Measurements from ENCODE around the gene TMEM51. TPM values are rescaled to one million over a fixed set of nuclear protein-coding genes. Genes with fewer than 3 reads are reported as not detected.
A peak's percentile ranks its signal among the peaks of the same experiment; 100 is the strongest.
"Not testable (repeated sequence)": the region's sequence is repeated elsewhere in the genome, so short reads cannot be mapped to it uniquely, and the experiment has no call there.

TMEM51 gene
- total RNA-seq, 3 donors from 2014 or later: 1.6 to 26.3 (median 10.8) TPM

- intact Hi-C loops (cut with DNase I; ENCODE audit: low total_unique reads): no loop called here
- no peak for TF ChIP-seq POLR2A (IDR thresholded peaks at IDR 0.05)
- Histone ChIP-seq H3K4me1 (peaks cover 0 to 9% of the 10 kb centered on the region in 2 donors), H3K27ac (peak overlapping the region in 1 of 2 donors; percentile 35), H3K36me3 (no peaks in the 10 kb centered on the region), H3K27me3 (no peaks in the 10 kb centered on the region), H3K9me3 (no peaks in the 10 kb centered on the region), H3K4me3 (no peak overlapping the region)
- no peak for DNase-seq (ENCODE audit: low spot score in 2 of 2)
Observed at GRCh38 chr1:15173863-15174614, 20.5 kb downstream of the TMEM51 start.

GRCh38 chr1:15174615-15174983, 21.1 kb downstream of the TMEM51 start:
- no peaks in the 10 kb centered on the region for H3K27me3 ChIP-seq
- H3K27ac ChIP-seq: peak overlapping the region in 1 of 2 donors; percentile 35
- H3K4me1 ChIP-seq: peaks cover 0 to 9% of the 10 kb centered on the region in 2 donors
- no peak for TF ChIP-seq CTCF (IDR thresholded peaks at IDR 0.05)
- no peak for TF ChIP-seq POLR2A (IDR thresholded peaks at IDR 0.05)
- no peak for TF ChIP-seq POLR2AphosphoS5 (IDR thresholded peaks at IDR 0.05)
- H3K36me3 ChIP-seq: no peaks in the 10 kb centered on the region
- no peak overlapping the region for H3K4me3 ChIP-seq
- no peaks in the 10 kb centered on the region for H3K9me3 ChIP-seq
- DNase-seq (ENCODE audit: low spot score in 2 of 2): no peak
- intact Hi-C loops (cut with DNase I; ENCODE audit: low total_unique reads): no loop called here

GRCh38 chr1:15175324-15176094, 22.0 kb downstream of the TMEM51 start:
- H3K27ac ChIP-seq; H3K36me3 ChIP-seq; H3K4me1 ChIP-seq; H3K9me3 ChIP-seq; DNase-seq (ENCODE audit: low spot score in 2 of 2); H3K27me3 ChIP-seq; H3K4me3 ChIP-seq; intact Hi-C loops (cut with DNase I; ENCODE audit: low total_unique reads): not testable (repeated sequence)

DNA sequence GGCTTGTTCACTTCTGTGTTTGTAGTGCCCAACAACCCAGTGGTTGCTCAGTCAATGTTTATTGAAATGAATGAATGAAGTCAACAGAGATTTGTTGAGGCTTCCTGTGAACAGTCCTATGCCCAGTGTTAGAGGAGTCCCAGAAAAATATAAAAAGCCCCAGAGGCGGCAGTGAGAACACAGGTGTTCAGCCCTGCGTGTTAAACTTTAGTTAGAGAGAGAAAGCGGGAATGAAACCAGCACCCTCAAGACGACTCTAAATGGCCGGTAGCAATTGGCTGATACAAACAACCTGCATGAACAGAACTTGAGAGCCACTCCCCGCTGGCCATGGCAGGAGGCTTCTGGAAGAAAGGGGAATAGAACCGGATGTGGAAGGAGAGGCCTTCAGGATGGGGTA, 22.6 kb downstream of the TMEM51 start:
- no peak overlapping the region for H3K27ac ChIP-seq
- peaks cover 0 to 9% of the 10 kb centered on the region in 2 donors for H3K4me1 ChIP-seq
- no peaks in the 10 kb centered on the region for H3K9me3 ChIP-seq
- no peak overlapping the region for H3K4me3 ChIP-seq
- no peak for DNase-seq (ENCODE audit: low spot score in 2 of 2)
- no peaks in the 10 kb centered on the region for H3K27me3 ChIP-seq
- no peaks in the 10 kb centered on the region for H3K36me3 ChIP-seq
- TF ChIP-seq POLR2A (IDR thresholded peaks at IDR 0.05): no peak
- no peak for TF ChIP-seq CTCF (IDR thresholded peaks at IDR 0.05)
- TF ChIP-seq POLR2AphosphoS5 (IDR thresholded peaks at IDR 0.05): no peak
- intact Hi-C loops (cut with DNase I; ENCODE audit: low total_unique reads): no loop called here

DNA sequence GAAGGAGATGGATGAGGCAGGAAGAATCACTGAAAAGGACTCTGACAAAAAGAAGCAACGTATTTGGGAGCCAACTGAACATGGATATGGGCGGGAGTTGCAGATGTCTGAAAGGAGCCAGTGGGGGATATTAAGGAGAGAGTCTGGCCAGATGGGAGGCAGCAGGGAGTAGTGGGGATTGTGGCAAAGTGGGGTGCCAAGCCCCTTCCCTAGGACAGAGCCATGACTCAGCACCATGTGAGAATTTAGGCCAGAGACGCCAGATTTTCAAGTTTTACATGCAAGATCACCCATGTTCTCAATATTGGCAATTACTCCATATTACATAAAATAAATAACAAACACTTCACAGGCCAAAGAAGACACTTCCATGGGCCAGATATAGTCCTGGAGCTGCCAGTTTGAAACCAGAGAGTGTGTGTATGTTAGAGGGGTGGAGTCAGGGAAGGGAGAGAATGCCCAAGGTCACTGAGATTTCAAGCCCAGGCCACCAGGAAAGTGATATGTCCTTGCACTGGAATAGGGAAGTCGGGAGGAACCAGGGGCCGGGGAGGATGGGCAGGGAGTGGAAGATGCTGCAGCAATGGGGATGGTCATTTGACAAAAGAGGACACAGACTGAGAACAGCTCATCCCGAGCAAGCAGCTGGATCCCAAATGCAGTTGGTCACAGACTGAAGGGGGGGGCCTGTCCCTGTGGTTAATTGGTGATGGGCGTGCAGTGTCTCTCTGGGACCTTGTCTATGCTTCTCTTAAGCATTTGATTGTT, 23.5 kb downstream of the TMEM51 start:
- TF ChIP-seq CTCF (IDR thresholded peaks at IDR 0.05): no peak
- TF ChIP-seq POLR2AphosphoS5 (IDR thresholded peaks at IDR 0.05): no peak
- no peak for TF ChIP-seq POLR2A (IDR thresholded peaks at IDR 0.05)
- intact Hi-C loops (cut with DNase I; ENCODE audit: low total_unique reads): no loop called here
- H3K4me3 ChIP-seq: no peak overlapping the region
- no peak overlapping the region for H3K27ac ChIP-seq
- no peaks in the 10 kb centered on the region for H3K36me3 ChIP-seq
- no peaks in the 10 kb centered on the region for H3K27me3 ChIP-seq
- no peaks in the 10 kb centered on the region for H3K9me3 ChIP-seq
- no peak for DNase-seq (ENCODE audit: low spot score in 2 of 2)
- H3K4me1 ChIP-seq: peaks cover 0 to 9% of the 10 kb centered on the region in 2 donors

All from breast epithelium (tissue), 4 donors.